ENCODE data around the gene NR1D2.
"Not testable (repeated sequence)": the region's sequence is repeated elsewhere in the genome, so short reads cannot be mapped to it uniquely, and the experiment has no call there.

The NR1D2 gene

GRCh38 chr3:23909341-23909740, 35.7 kb upstream of the NR1D2 start:
- Histone ChIP-seq H3K9me2 (replicated peaks; ENCODE audit: control insufficient read depth, low read length) (no peaks in the 10 kb centered on the region), H3K4me1 (ENCODE audit: control insufficient read depth, low read length) (peaks cover 6% of the 10 kb centered on the region; the same call in 1 of the 2 replicates), H3F3A (ENCODE audit: control insufficient read depth, insufficient read depth) (no peaks in the 10 kb centered on the region), H3K27ac (ENCODE audit: low read depth, low read length) (no peak overlapping the region), H3K36me3 (ENCODE audit: control insufficient read depth, low read length) (peaks cover 10% of the 10 kb centered on the region), H3K4me3 (ENCODE audit: low read length) (no peak overlapping the region), H4K20me1 (ENCODE audit: control insufficient read depth, insufficient read depth, low read depth, low read length) (no peaks in the 10 kb centered on the region), H3K4me2 (ENCODE audit: low read length) (no peak overlapping the region), H3K27me3 (ENCODE audit: control insufficient read depth, low read length) (no peaks in the 10 kb centered on the region), H3K9me3 (ENCODE audit: control insufficient read depth, insufficient read depth, low read length) (no peaks in the 10 kb centered on the region), H3K79me2 (ENCODE audit: control insufficient read depth, low read length) (peaks cover 7% of the 10 kb centered on the region)
- no peak for TF ChIP-seq CTCF (IDR thresholded peaks at IDR 0.05; ENCODE audit: low read depth, low read length, poor library complexity, severe bottlenecking)
- TF ChIP-seq EZH2phosphoT487 (IDR thresholded peaks at IDR 0.05; ENCODE audit: borderline replicate concordance, low read length): no peak

- TF ChIP-seq CTCF (IDR thresholded peaks at IDR 0.05; ENCODE audit: low read depth, low read length, poor library complexity, severe bottlenecking) (no peak), EZH2phosphoT487 (IDR thresholded peaks at IDR 0.05; ENCODE audit: borderline replicate concordance, low read length) (no peak)
- no peaks in the 10 kb centered on the region for H3K9me3 ChIP-seq (ENCODE audit: control insufficient read depth, insufficient read depth, low read length)
- H3K4me1 ChIP-seq (ENCODE audit: control insufficient read depth, low read length): peaks cover 25% of the 10 kb centered on the region
- no peaks in the 10 kb centered on the region for H3K27me3 ChIP-seq (ENCODE audit: control insufficient read depth, low read length)
- no peak overlapping the region for H3K4me2 ChIP-seq (ENCODE audit: low read length)
- H3K4me3 ChIP-seq (ENCODE audit: low read length): no peak overlapping the region
- H3K9me2 ChIP-seq (replicated peaks; ENCODE audit: control insufficient read depth, low read length): no peaks in the 10 kb centered on the region
- H3K79me2 ChIP-seq (ENCODE audit: control insufficient read depth, low read length): peaks cover 27% of the 10 kb centered on the region
- H3F3A ChIP-seq (ENCODE audit: control insufficient read depth, insufficient read depth): no peaks in the 10 kb centered on the region
- H3K27ac ChIP-seq (ENCODE audit: low read depth, low read length): no peak overlapping the region
- no peaks in the 10 kb centered on the region for H4K20me1 ChIP-seq (ENCODE audit: control insufficient read depth, insufficient read depth, low read depth, low read length)
- peaks cover 10% of the 10 kb centered on the region for H3K36me3 ChIP-seq (ENCODE audit: control insufficient read depth, low read length)
These were observed 33.7 kb upstream of the NR1D2 start for GRCh38 chr3:23911397-23911796.

GRCh38 chr3:23912335-23912734, 32.8 kb upstream of the NR1D2 start:
- not testable (repeated sequence) for H4K20me1 ChIP-seq (ENCODE audit: control insufficient read depth, insufficient read depth, low read depth, low read length); H3K27ac ChIP-seq (ENCODE audit: low read depth, low read length); H3K9me2 ChIP-seq (replicated peaks; ENCODE audit: control insufficient read depth, low read length); H3K4me3 ChIP-seq (ENCODE audit: low read length); H3K9me3 ChIP-seq (ENCODE audit: control insufficient read depth, insufficient read depth, low read length); H3K4me2 ChIP-seq (ENCODE audit: low read length); H3F3A ChIP-seq (ENCODE audit: control insufficient read depth, insufficient read depth); H3K27me3 ChIP-seq (ENCODE audit: control insufficient read depth, low read length)
- Histone ChIP-seq H3K4me1 (ENCODE audit: control insufficient read depth, low read length) (peaks cover 25% of the 10 kb centered on the region), H3K79me2 (ENCODE audit: control insufficient read depth, low read length) (peaks cover 33% of the 10 kb centered on the region), H3K36me3 (ENCODE audit: control insufficient read depth, low read length) (peaks cover 10% of the 10 kb centered on the region)

- TF ChIP-seq EZH2phosphoT487 (IDR thresholded peaks at IDR 0.05; ENCODE audit: borderline replicate concordance, low read length): no peak
- no peak for TF ChIP-seq CTCF (IDR thresholded peaks at IDR 0.05; ENCODE audit: low read depth, low read length, poor library complexity, severe bottlenecking)
- Histone ChIP-seq H3K9me2 (replicated peaks; ENCODE audit: control insufficient read depth, low read length) (no peaks in the 10 kb centered on the region), H3K36me3 (ENCODE audit: control insufficient read depth, low read length) (peaks cover 17% of the 10 kb centered on the region), H3K79me2 (ENCODE audit: control insufficient read depth, low read length) (peaks cover 41% of the 10 kb centered on the region), H3K4me3 (ENCODE audit: low read length) (no peak overlapping the region), H3K27ac (ENCODE audit: low read depth, low read length) (no peak overlapping the region), H3K27me3 (ENCODE audit: control insufficient read depth, low read length) (no peaks in the 10 kb centered on the region), H3K9me3 (ENCODE audit: control insufficient read depth, insufficient read depth, low read length) (no peaks in the 10 kb centered on the region), H3F3A (ENCODE audit: control insufficient read depth, insufficient read depth) (peaks cover 5% of the 10 kb centered on the region), H3K4me1 (ENCODE audit: control insufficient read depth, low read length) (peaks cover 27% of the 10 kb centered on the region), H3K4me2 (ENCODE audit: low read length) (no peak overlapping the region), H4K20me1 (ENCODE audit: control insufficient read depth, insufficient read depth, low read depth, low read length) (peaks cover 5% of the 10 kb centered on the region)
These were observed 31.9 kb upstream of the NR1D2 start for GRCh38 chr3:23913182-23913581.

Data from DOHH2 (cell line).